Astrocyte (in vitro differentiated cells and primary cell): Measurements from ENCODE around the gene LARGE1. TPM values are rescaled to one million over a fixed set of nuclear protein-coding genes. Genes with fewer than 3 reads are reported as not detected.

Experiments
- DNase-seq: peaks from one replicate; pipeline ENCODE4 v3.0.0-alpha.2; 2010; ENCODE audit warnings: low read depth
- FAIRE-seq: peaks from 2 replicates; lab custom pipeline; 2011; peaks lifted over from hg19 to GRCh38; lab: Jason Lieb, UNC
- H2AFZ ChIP-seq: 2 replicates; pipeline ENCODE4 v1.6.0; 2012; ENCODE audit warnings: low read depth, low read length, inconsistent platforms
- H3K27ac ChIP-seq: 2 replicates; pipeline ENCODE4 v1.5.1; 2011; ENCODE audit warnings: low read depth, low read length, inconsistent platforms
- H3K27me3 ChIP-seq: 2 replicates; pipeline ENCODE4 v1.6.0; 2011; ENCODE audit warnings: low read length, inconsistent platforms; ENCODE audit not compliant: insufficient read depth
- H3K36me3 ChIP-seq: 2 replicates; pipeline ENCODE4 v1.5.1; 2011; ENCODE audit warnings: low read length, inconsistent platforms; ENCODE audit not compliant: insufficient read depth
- H3K4me1 ChIP-seq: 2 replicates; pipeline ENCODE4 v1.5.1; 2011; ENCODE audit warnings: low read length, inconsistent platforms; ENCODE audit not compliant: insufficient read depth
- H3K4me2 ChIP-seq: 2 replicates; pipeline ENCODE4 v1.6.0; 2012; ENCODE audit warnings: low read length, inconsistent platforms
- H3K4me3 ChIP-seq: 2 replicates; pipeline ENCODE4 v1.5.1; 2011; ENCODE audit warnings: low read depth, mild to moderate bottlenecking, low read length, inconsistent platforms; ENCODE audit not compliant: insufficient read depth
- H3K79me2 ChIP-seq: 2 replicates; pipeline ENCODE4 v1.6.0; 2012; ENCODE audit warnings: mild to moderate bottlenecking, low read length, inconsistent platforms; ENCODE audit not compliant: insufficient read depth
- H3K9ac ChIP-seq: 2 replicates; pipeline ENCODE4 v1.6.0; 2012; ENCODE audit warnings: mild to moderate bottlenecking, low read length, inconsistent platforms
- H3K9me3 ChIP-seq: 2 replicates; pipeline ENCODE4 v1.5.1; 2012; ENCODE audit warnings: low read depth, mild to moderate bottlenecking, low read length, inconsistent platforms; ENCODE audit not compliant: insufficient read depth
- H4K20me1 ChIP-seq: 2 replicates; pipeline ENCODE4 v1.6.0; 2012; ENCODE audit warnings: low read length, inconsistent platforms; ENCODE audit not compliant: insufficient read depth
- H3K27ac Mint-ChIP-seq: one replicate; pipeline ENCODE4 v1.8.0; 2021; ENCODE audit warnings: mild to moderate bottlenecking, mixed read lengths; ENCODE audit not compliant: unreplicated experiment
- H3K27me3 Mint-ChIP-seq: one replicate; pipeline ENCODE4 v1.8.0; 2021; ENCODE audit warnings: low read depth, mixed read lengths; ENCODE audit not compliant: unreplicated experiment
- H3K36me3 Mint-ChIP-seq: one replicate; pipeline ENCODE4 v1.8.0; 2021; ENCODE audit warnings: low read depth, mixed read lengths; ENCODE audit not compliant: unreplicated experiment
- H3K4me1 Mint-ChIP-seq: one replicate; pipeline ENCODE4 v1.8.0; 2021; ENCODE audit warnings: low read depth, mixed read lengths; ENCODE audit not compliant: unreplicated experiment
- H3K4me3 Mint-ChIP-seq: one replicate; pipeline ENCODE4 v1.8.0; 2021; ENCODE audit warnings: mild to moderate bottlenecking, moderate library complexity, mixed read lengths; ENCODE audit not compliant: unreplicated experiment
- H3K9me3 Mint-ChIP-seq: one replicate; pipeline ENCODE4 v1.8.0; 2021; ENCODE audit warnings: mild to moderate bottlenecking, mixed read lengths; ENCODE audit not compliant: unreplicated experiment
- CTCF ChIP-seq: IDR thresholded peaks from 2 replicates; pipeline ENCODE4 v1.5.1; 2011; ENCODE audit warnings: low read depth, mild to moderate bottlenecking, inconsistent platforms, low read length, moderate library complexity; ENCODE audit not compliant: insufficient read depth
- EZH2 ChIP-seq: IDR thresholded peaks from 2 replicates; pipeline ENCODE4 v1.6.1; 2012; ENCODE audit warnings: mild to moderate bottlenecking, low read length, inconsistent platforms; ENCODE audit not compliant: insufficient read depth
- total RNA-seq: library from RNA; stranded (reverse); gene quantifications from 2 replicates; pipeline ENCODE4 v1.2.1, GENCODE V29; 2021

The LARGE1 gene
- total RNA-seq, 1 donor from 2014 or later, result 92.6 TPM

DNA sequence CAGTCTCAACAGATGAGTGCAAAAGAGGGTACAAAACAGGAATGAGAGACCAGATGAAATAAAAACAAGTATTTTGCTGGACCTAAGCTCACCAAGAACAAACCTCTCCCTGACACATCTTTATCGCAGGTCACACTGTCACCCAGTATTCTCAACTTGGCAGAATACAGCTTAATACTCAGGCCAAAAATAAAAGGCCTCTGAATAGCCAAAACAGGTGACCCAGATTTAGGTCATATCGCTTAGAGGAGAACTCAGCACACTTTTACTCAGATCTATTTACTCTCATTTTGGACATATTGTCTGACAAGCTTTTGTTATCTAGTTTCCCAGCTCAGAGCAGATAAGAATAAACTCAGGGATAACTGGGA lies 645.2 kb downstream of the LARGE1 start:
- no peaks in the 10 kb centered on the region for H3K4me1 ChIP-seq
- Mint-ChIP-seq H3K4me3 (no peak overlapping the region), H3K36me3 (peaks cover 28% of the 10 kb centered on the region), H3K27ac (no peak overlapping the region), H3K27me3 (no peaks in the 10 kb centered on the region), H3K4me1 (peaks cover 3% of the 10 kb centered on the region), H3K9me3 (no peaks in the 10 kb centered on the region)
- H3K36me3 ChIP-seq, result no peaks in the 10 kb centered on the region
- H3K27ac ChIP-seq, result no peak overlapping the region
- FAIRE-seq (no peak), DNase-seq (no peak)
- H4K20me1 ChIP-seq, result no peaks in the 10 kb centered on the region
- TF ChIP-seq EZH2, result no peak
- no peak for TF ChIP-seq CTCF
- H3K4me2 ChIP-seq, result no peak overlapping the region
- no peak overlapping the region for H3K9ac ChIP-seq
- no peak overlapping the region for H2AFZ ChIP-seq
- no peaks in the 10 kb centered on the region for H3K9me3 ChIP-seq
- H3K4me3 ChIP-seq, result no peak overlapping the region
- H3K27me3 ChIP-seq, result no peaks in the 10 kb centered on the region
- no peaks in the 10 kb centered on the region for H3K79me2 ChIP-seq

DNA sequence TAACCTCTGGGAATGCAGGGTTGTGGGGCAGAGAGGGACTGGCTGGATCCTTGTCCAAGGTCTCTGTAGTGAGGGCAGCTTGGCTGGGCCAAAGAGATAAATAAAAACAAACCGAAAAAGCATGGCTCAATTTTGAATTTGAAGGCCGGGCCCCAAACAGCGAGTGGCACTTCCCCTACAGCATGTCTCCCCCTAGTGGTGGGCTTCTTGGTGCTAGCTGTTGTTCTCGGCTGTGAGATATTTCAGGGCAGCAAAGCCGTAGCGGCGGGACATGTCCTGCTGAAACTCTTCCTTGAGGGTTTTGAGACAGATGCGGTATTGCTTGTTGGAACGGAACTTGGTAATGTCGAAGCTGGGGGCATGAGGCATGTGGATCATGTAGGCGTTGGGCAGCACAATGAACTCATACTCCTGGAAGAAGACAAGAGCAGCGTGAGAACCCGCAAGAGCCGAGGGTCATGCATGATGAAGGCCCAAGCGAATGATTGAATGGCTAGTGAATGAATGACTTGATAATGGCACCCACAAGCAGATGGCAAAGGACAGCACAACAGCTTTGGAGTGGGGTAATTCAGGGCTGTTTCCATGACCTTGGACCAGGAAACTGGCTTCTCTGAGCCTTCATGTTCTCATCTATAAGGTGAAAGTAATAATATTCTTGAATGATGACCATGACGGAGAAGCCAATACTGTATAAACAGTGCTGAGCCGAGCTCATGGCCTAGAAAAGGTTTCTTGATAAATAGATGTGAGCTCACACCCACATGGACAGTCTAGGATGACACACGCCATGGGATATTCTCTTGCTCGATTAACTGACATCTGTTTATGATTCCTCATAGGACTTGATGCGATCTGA lies 645.8 kb downstream of the LARGE1 start:
- H3K36me3 ChIP-seq, result no peaks in the 10 kb centered on the region
- H3K9me3 ChIP-seq, result no peaks in the 10 kb centered on the region
- Mint-ChIP-seq H3K27me3 (no peaks in the 10 kb centered on the region), H3K4me1 (peaks cover 3% of the 10 kb centered on the region), H3K4me3 (no peak overlapping the region), H3K9me3 (no peaks in the 10 kb centered on the region), H3K27ac (no peak overlapping the region), H3K36me3 (peaks cover 28% of the 10 kb centered on the region)
- no peaks in the 10 kb centered on the region for H3K4me1 ChIP-seq
- no peaks in the 10 kb centered on the region for H4K20me1 ChIP-seq
- no peak overlapping the region for H3K27ac ChIP-seq
- no peak for DNase-seq
- H2AFZ ChIP-seq, result no peak overlapping the region
- H3K79me2 ChIP-seq, result no peaks in the 10 kb centered on the region
- no peak for FAIRE-seq
- no peak overlapping the region for H3K4me3 ChIP-seq
- no peaks in the 10 kb centered on the region for H3K27me3 ChIP-seq
- H3K9ac ChIP-seq, result no peak overlapping the region
- no peak for TF ChIP-seq CTCF
- no peak for TF ChIP-seq EZH2
- no peak overlapping the region for H3K4me2 ChIP-seq

- Histone ChIP-seq H3K4me2 (no peak overlapping the region), H3K36me3 (no peaks in the 10 kb centered on the region), H3K9ac (no peak overlapping the region), H3K4me3 (no peak overlapping the region), H3K27me3 (no peaks in the 10 kb centered on the region), H2AFZ (no peak overlapping the region), H3K79me2 (no peaks in the 10 kb centered on the region), H3K27ac (no peak overlapping the region), H3K4me1 (no peaks in the 10 kb centered on the region), H3K9me3 (no peaks in the 10 kb centered on the region), H4K20me1 (no peaks in the 10 kb centered on the region)
- no peak overlapping the region for H3K4me3 Mint-ChIP-seq
- FAIRE-seq, result no peak
- peaks cover 1% of the 10 kb centered on the region for H3K4me1 Mint-ChIP-seq
- no peak for DNase-seq
- H3K36me3 Mint-ChIP-seq, result peaks cover 23% of the 10 kb centered on the region
- H3K27me3 Mint-ChIP-seq, result no peaks in the 10 kb centered on the region
- TF ChIP-seq CTCF, result no peak
- no peak for TF ChIP-seq EZH2
- H3K27ac Mint-ChIP-seq, result no peak overlapping the region
- H3K9me3 Mint-ChIP-seq, result no peaks in the 10 kb centered on the region
Measured at GRCh38 chr22:33272871-33273270, 647.4 kb downstream of the LARGE1 start.
